Right ventricle myocardium inferior (tissue), 1 donor: ENCODE measurements around the gene CP. TPM values are rescaled to one million over a fixed set of nuclear protein-coding genes. Genes with fewer than 3 reads are reported as not detected.
"Not testable (repeated sequence)": the region's sequence is repeated elsewhere in the genome, so short reads cannot be mapped to it uniquely, and the experiment has no call there.

Experiments used
- ATAC-seq: fragments of 200-7000 bp; cut with Tn5 transposase; one replicate; pipeline ENCODE4 v1.9.1; 2020; ENCODE audit warnings: mild to moderate bottlenecking, moderate library complexity
- DNase-seq: peaks from one replicate; pipeline ENCODE4 v3.0.0; 2021; ENCODE audit errors: missing footprints
- intact Hi-C: fragments of 100-400 bp; cut with DNase I; formaldehyde crosslinking; loops from one replicate; pipeline ENCODE4 v1.11.0; 2022
- long read RNA-seq: library from polyadenylated mRNA; unstranded; transcript quantifications from one replicate; pipeline ENCODE4 v2.0.0, GENCODE V29; 2021
- total RNA-seq: library from RNA; stranded (reverse); fragmentation: NEBNext Ultra II Directional; extraction: Animal tissue kit (Norgen Biotek cat#: 25700); gene quantifications from one replicate; pipeline ENCODE4 v1.2.1, GENCODE V29; 2021
- donor health status: DM: no; HTN: yes; CAD: no; lungs with severe emphysema.

The CP gene
- 3.4 TPM for total RNA-seq
- long read RNA-seq = 0 reads

GRCh38 chr3:149221783-149222517, at the start of gene CP:
Gene CP, minus strand, starts transcription at chr3:149221829. Its CDS starts 37 bp downstream, at chr3:149221792.
- intact Hi-C loops = no loop called here
- ATAC-seq (no peak), DNase-seq (no peak)

- ATAC-seq (no peak), DNase-seq (no peak)
- intact Hi-C loops = no loop called here
Observed at GRCh38 chr3:149270180-149270579, 48.6 kb upstream of the CP start.

- DNase-seq = no peak
- intact Hi-C loops = no loop called here
- no peak for ATAC-seq
Observed at GRCh38 chr3:149269687-149270086, 48.1 kb upstream of the CP start.

GRCh38 chr3:149267565-149267964, 45.9 kb upstream of the CP start:
- intact Hi-C loops = no loop called here
- ATAC-seq = no peak
- DNase-seq = no peak

- intact Hi-C loops = no loop called here
- ATAC-seq (no peak), DNase-seq (no peak)
Observed at GRCh38 chr3:149266736-149267135, 45.1 kb upstream of the CP start.

GRCh38 chr3:149263856-149264255, 42.2 kb upstream of the CP start:
- intact Hi-C loops = no loop called here
- DNase-seq = no peak
- ATAC-seq = no peak

GRCh38 chr3:149258714-149259113, 37.1 kb upstream of the CP start:
- intact Hi-C loops = no loop called here
- ATAC-seq = peak; percentile 8
- no peak for DNase-seq

- DNase-seq (no peak), ATAC-seq (peak; percentile 42)
- intact Hi-C loops = no loop called here
Observed at GRCh38 chr3:149258298-149258697, 36.7 kb upstream of the CP start.

GRCh38 chr3:149252272-149252671, 30.6 kb upstream of the CP start:
- no peak for DNase-seq
- intact Hi-C loops = no loop called here
- ATAC-seq = no peak

- ATAC-seq = no peak
- DNase-seq = no peak
- intact Hi-C loops = no loop called here
Observed at GRCh38 chr3:149251186-149251585, 29.6 kb upstream of the CP start.

- ATAC-seq (no peak), DNase-seq (no peak)
- intact Hi-C loops = no loop called here
Observed at GRCh38 chr3:149247929-149248691, 26.5 kb upstream of the CP start.

- DNase-seq = no peak
- no peak for ATAC-seq
- intact Hi-C loops = no loop called here
Observed at GRCh38 chr3:149247008-149247710, 25.5 kb upstream of the CP start.

GRCh38 chr3:149245738-149246451, 24.3 kb upstream of the CP start:
- intact Hi-C loops = no loop called here
- DNase-seq = no peak
- ATAC-seq = peak; percentile 52

- ATAC-seq (no peak), DNase-seq (no peak)
- intact Hi-C loops = no loop called here
Observed at GRCh38 chr3:149243540-149243939, 21.9 kb upstream of the CP start.

GRCh38 chr3:149239357-149239936, 17.8 kb upstream of the CP start:
- ATAC-seq (no peak), DNase-seq (no peak)
- intact Hi-C loops = no loop called here

GRCh38 chr3:149238268-149238667, 16.6 kb upstream of the CP start:
- DNase-seq, intact Hi-C loops, ATAC-seq: not testable (repeated sequence)

GRCh38 chr3:149235599-149236424, 14.2 kb upstream of the CP start:
- ATAC-seq (no peak), DNase-seq (no peak)
- intact Hi-C loops = no loop called here

- ATAC-seq (no peak), DNase-seq (no peak)
- intact Hi-C loops = no loop called here
Observed at GRCh38 chr3:149234671-149235245, 13.1 kb upstream of the CP start.
